Hematopoietic multipotent progenitor cell (in vitro differentiated cells): ENCODE measurements around the gene RABL2A. TPM values are rescaled to one million over a fixed set of nuclear protein-coding genes. Genes with fewer than 3 reads are reported as not detected.
"Not testable (repeated sequence)": the region's sequence is repeated elsewhere in the genome, so short reads cannot be mapped to it uniquely, and the experiment has no call there.

ENCODE experiments used
- DNase-seq, 3 donors: peaks; one replicate each; pipeline ENCODE4 v3.0.0-alpha.2; 2011 to 2015; ENCODE audit warnings: low read depth in 2 of 3, low spot score in 2 of 3
- total RNA-seq: library from RNA; depleted of rRNA; stranded (reverse); fragments of >200 nt; gene quantifications from one replicate; pipeline ENCODE4 v1.2.3, GENCODE V29; 2012

RABL2A gene
- total RNA-seq, 1 donor, result 18.6 TPM

DNA sequence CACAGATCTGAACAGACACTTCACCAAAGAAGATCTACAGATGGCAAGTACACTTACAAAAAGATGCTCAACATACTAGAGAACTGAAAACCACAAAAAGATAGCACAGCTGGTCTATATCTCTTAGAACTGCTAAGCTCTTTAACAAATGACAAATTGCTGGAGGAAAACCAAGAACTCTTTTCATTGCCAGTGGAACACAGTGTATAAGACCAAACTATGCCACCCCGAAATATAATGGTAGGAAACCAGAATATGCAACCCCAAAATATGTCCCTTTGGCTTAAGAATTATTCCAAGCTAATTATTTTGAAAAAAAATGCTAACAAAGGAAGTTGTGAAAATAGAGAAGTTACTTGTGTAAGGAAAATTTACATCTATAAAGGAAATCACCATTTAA is 21.0 kb upstream of the RABL2A start:
- not testable (repeated sequence) for DNase-seq

DNA sequence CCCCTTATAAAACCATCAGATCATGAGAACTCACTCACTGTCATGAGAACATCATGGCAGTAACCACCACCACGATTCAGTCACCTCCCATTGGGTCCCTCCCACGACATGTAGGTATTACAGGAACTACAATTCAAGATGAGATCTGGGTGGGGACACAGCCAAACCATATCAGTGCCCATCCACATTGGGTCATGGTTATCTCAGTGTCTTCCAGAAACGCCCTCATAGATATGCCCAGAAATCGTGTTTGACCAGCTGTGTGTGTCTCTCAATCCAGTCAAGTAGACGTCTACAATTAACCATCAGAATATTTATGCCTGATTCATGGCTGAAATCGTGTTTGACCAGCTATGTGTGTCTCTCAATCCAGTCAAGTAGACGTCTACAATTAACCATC is 17.2 kb upstream of the RABL2A start:
- not testable (repeated sequence) for DNase-seq

DNA sequence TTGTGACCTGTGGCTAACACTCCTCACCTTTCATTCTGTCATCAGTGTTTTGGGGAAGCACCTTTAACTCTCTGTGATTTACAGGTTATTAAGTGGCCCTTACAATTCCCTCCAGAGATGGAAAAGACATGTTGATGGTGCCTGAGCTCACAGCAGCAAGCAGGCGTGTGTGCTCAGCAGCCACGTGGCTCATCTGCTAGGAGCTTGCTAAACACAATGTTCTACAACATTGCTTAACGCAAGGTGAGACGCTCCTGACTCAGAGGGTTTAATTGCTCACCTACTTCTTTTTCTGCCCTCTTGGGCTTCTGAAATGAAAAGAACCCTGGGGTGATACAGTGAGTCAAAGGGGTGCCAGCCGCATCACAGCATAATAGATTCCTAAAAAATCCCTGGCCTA is 6.1 kb upstream of the RABL2A start:
- not testable (repeated sequence) for DNase-seq

DNA sequence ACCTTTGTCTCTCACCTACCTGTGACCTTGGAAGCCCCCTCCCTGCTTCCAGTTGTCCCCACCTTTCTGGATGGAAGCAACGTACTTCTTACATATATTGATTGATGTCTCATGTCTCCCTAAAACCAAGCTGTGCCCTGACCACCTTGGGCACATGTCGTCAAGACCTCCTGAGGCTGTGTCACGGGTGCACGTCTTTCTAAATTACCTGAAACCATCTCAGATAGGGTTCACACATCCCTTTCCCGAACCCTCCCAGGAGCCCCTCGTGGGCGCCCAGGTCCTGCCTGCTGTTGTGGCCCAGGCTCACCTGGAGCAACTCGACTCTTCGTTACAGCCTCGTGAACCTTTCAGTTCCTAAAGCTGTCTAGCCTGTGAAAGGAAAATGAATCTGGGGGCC is 1.2 kb upstream of the RABL2A start:
- not testable (repeated sequence) for DNase-seq

DNA sequence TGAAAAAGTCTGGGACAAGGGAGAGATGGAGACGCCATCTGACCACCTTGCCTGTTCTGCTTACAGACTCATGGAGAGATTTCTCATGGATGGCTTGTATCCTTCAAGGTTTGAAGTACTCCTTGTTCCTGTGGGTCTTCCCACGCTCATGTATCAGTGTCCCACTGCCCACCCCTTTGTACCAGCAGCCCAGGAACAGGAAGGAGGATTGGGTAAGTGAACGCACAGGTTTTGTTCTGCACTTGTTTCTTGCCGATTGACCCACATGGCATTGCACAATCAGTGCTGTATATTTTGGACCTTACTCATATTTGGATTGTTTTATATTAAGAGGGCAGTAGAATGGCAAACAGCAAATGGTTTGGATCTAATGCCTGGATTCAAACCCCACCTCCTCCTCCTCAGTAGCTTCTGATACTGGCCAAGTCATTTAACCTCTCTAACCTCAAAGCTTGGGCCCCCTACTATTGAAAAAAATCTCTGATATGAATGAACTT is 5.8 kb downstream of the RABL2A start:
- not testable (repeated sequence) for DNase-seq

DNA sequence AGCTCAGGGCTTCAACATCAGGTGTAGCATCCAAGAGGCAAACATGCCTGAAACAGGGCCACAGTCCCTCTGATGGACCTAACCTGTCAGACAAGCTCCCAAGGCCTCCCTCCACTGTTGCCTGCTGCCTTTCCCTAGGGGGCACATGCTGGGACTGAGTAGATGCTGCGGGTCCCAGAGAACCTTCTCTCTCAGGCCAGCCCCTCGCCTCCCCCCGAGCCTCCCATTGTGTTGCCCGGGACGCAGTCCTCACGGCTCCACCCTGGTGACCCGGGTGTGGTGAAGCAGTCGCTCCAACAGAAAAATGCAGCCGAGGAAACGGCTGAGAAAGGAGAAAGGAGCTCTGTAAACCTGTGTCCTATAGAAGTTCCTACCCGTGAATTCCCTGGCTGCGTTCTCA is 8.3 kb downstream of the RABL2A start:
- DNase-seq, result not testable (repeated sequence)

DNA sequence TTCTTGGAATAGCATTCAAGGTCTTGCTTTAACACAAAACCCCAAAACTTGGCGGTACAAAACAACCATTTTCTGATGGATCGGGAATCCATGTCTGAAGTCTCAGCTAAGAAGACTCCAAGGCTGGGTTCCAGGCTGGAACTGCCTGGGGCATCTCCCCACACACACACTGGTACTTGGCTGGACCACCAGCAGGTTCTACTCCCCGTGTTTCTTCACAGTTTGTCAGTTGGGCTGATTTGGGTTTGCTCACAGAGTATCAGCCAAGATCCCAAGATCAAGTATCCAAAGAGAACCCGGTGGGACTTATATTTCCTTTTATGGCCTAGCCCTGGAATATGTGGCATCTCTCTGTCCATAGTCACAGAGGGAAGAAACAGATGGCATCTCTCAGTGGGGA is 9.2 kb downstream of the RABL2A start:
- DNase-seq, result not testable (repeated sequence)

DNA sequence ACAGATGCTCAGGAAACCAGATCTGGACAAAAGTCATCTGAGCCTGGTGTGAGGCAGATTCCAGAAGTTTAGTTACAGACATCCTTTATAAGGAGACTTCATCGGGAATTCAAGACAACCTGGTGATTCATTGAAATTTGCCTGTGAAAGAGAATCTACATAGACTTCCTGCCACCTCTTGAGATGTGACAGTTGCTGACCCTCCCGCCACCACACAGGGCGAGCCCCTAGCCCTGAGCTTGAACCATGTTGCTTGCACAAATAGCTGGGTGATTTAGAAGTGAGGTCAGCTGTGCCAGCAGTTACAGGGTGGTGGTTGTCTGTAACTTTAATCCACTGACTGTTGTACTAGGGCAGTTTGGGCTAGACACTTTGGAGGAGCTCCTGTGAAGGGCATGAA is 11.0 kb downstream of the RABL2A start:
- DNase-seq, result not testable (repeated sequence)

DNA sequence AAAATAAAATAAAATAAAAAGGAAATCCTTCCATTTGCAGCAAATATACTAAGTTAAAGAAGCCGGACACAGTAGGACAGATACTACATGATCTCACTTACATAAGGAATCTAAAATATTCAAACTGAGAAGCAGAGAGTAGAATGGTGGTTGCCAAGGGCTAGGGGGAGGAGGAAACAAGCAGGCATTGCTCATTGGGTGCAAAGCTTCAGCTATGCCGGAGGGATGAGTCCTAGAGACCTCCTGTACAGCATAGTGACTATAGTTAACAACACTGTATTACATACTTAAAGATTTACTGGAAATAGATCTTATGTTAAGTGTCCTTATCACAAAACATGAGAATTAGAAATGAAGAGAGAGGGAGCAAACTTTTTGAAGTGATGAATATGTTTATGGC is 19.2 kb downstream of the RABL2A start:
- not testable (repeated sequence) for DNase-seq

DNA sequence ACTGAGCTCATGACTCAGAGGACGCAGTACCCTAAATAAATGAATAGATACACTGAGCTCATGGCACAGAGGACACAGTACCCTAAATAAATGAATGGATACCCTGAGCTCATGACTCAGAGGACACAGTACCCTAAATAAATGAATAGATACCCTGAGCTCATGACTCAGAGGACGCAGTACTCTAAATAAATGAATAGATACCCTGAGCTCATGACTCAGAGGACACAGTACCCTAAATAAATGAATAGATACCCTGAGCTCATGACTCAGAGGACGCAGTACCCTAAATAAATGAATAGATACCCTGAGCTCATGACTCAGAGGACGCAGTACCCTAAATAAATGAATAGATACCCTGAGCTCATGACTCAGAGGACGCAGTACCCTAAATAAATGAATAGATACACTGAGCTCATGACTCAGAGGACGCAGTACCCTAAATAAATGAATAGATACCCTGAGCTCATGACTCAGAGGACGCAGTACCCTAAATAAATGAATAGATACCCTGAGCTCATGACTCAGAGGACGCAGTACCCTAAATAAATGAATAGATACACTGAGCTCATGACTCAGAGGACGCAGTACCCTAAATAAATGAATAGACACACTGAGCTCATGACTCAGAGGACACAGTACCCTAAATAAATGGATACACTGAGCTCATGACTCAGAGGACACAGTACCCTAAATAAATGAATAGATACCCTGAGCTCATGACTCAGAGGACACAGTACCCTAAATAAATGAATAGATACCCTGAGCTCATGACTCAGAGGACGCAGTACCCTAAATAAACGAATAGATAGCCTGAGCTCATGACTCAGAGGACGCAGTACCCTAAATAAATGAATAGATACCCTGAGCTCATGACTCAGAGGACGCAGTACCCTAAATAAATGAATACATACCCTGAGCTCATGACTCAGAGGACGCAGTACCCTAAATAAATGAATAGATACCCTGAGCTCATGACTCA is 24.1 kb downstream of the RABL2A start:
- DNase-seq, result not testable (repeated sequence)

DNA sequence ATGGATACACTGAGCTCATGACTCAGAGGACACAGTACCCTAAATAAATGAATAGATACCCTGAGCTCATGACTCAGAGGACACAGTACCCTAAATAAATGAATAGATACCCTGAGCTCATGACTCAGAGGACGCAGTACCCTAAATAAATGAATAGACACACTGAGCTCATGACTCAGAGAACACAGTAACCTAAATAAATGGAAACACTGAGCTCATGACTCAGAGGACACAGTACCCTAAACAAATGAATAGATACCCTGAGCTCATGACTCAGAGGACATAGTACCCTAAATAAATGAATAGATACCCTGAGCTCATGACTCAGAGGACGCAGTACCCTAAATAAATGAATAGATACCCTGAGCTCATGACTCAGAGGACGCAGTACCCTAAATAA is 25.5 kb downstream of the RABL2A start:
- DNase-seq, result not testable (repeated sequence)

DNA sequence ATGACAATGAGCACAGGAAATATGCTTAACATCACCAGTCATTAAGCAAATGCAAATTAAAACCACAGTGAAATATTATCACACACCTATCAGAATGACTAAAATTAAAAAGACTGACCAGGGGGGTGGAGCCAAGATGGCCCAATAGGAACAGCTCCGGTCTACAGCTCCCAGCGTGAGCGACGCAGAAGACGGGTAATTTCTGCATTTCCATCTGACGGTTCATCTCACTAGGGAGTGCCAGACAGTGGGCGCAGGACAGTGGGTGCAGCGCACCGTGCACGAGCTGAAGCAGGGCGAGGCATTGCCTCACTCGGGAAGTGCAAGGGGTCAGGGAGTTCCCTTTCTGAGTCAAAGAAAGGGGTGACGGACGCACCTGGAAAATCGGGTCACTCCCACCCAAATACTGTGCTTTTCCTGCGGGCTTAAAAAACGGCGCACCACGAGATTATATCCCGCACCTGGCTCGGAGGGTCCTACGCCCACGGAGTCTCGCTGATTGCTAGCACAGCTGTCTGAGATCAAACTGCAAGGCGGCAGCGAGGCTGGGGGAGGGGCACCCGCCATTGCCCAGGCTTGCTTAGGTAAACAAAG is 29.1 kb downstream of the RABL2A start:
- DNase-seq, result not testable (repeated sequence)

DNA sequence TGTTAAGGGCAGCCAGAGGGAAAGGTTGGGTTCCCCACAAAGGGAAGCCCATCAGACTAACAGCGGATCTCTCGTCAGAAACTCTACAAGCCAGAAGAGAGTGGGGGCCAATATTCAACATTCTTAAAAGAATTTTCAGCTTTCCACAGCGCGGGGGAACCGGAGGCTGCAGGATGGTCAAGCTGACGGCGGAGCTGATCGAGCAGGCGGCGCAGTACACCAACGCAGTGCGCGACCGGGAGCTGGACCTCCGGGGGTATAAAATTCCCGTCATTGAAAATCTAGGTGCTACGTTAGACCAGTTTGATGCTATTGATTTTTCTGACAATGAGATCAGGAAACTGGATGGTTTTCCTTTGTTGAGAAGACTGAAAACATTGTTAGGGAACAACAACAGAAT is 30.7 kb downstream of the RABL2A start:
- DNase-seq, result not testable (repeated sequence)

DNA sequence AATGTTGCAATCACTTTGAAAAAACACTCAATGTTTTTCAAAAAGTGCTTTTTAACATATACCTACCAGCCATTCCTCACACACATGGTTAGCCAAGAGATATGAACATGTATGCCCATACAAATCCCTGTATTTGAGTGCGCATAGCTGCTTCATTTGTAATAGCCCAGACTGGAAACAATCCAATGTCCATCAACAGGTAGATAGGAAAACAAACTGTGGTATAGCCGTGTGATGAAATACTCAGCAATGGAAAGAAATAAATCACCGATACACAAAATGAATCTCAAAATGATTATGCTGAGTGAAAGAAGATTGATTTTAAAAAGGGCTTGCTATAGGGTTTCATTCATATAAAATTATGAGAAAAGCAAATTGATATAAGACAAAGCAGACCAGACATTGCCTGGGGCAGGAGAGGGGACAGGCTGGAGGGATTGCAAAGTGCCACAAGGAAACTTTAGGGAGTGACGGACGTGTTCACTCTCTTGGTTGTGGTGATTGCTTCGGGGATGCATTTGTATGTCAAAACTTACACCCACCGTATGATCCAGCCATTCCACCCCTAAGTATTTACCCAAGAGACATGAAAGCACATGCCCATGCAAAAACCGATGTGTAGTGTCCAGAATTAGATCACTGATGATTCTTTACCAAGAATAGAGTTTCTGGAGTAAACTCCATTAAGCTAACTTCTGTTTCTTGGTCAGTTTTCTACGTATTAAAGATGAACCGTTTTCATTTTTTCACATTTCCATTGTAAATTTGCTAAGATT is 36.4 kb downstream of the RABL2A start:
- not testable (repeated sequence) for DNase-seq

DNA sequence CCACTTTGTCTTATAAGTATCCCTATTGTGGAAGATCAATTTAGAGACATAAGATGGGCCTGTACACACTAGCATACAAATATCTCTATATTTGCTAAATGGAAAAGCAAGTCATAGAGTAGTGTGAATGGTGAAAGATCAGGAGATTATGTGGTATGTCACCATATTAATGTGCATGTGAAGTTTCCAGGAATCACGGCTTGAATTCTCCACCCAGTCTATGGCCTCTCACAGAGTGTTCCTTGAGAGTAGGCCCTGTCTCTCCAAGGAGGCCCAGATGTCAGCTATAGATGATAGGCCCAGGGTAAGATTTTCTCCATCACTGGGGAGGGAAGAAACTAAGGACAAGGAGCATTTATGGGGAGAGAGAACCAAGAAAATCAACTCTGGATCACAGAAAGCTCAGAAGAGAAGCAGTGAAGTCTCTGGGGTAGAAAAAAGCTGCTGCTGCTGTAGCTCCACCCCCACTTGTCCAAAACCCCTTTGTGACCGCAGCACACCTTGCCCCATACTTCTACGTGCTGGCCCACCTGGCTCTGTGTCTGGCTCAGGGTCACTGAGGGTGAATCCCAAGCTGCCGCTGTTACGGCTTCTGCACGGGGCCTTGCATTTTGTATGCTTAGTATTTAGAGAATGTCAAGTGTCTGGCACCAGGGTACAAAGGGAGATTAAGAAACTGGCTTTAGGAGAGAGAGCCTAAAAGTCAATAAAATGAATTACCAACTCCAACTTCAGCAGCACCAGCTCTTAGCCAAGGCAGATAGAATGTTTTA is 37.9 kb downstream of the RABL2A start:
- DNase-seq, result not testable (repeated sequence)

DNA sequence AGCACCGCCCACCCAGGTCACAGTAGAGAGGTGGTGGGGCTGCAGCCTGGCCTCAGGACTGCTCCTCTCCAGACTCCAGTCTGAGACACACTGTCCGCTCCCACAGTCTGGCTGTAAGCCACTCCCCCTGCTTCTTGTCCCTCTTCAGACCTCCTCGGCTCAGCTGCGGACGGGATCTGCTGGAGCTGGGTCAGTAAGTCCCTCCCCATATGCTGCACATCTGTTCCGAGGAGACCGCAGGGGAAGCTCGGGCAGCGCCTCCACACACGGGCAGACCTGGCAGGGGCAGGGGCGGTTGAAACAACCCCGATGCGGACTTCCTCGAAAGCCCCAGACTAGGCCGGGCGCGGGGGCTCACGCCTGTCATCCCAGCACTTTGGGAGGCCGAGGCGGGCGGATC is 41.9 kb downstream of the RABL2A start:
- DNase-seq, result not testable (repeated sequence)

DNA sequence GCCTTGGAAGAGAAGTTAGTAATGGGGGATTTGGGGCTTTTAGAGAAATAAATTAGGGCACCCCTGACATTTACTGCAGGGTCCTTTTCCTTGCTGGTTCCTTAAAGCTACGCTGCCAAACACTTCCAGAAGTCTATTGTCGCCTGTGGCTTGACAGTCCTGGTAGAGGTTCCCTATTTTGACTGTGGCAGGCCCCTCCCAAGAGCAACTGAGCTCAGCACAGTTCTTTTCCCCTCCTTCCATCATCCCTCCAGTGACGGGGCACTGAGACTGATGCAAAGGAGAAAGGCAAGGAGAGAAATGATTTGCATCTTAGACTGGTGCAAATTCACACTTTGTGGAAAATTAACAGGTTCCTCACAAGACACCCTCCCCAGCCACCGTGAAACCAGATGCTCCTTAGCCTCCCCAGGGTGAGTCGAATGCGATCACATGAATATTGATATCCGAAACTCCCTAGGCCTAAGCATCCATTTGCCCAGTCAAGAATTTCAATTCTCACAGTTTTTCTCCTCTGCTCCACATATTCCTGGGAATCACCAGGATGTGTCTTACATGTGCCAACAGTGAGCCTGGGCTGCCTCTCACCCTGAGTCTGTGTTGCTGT is 45.4 kb downstream of the RABL2A start:
- DNase-seq, result peak in 1 of 3 donors; percentile 22

DNA sequence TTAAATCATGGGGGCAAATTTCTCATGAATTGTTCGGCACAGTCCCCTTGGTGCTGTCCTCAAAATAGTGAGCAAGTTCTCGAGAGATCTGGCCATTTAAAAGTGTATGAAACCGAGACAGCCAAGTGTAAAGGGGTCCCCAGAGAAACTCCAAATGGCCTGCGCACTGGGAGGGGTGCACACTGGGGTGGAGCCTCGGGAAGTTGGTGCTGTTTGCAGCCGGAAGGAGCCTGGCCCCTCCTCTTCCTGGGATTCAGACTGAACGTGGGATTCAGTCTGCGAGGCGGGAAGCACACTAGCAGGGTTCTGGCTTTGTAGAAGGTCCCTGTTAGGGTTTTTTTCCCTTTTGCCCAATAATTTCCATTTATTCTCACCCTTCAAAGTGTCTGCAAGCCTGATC is 48.8 kb downstream of the RABL2A start:
- no peak for DNase-seq

DNA sequence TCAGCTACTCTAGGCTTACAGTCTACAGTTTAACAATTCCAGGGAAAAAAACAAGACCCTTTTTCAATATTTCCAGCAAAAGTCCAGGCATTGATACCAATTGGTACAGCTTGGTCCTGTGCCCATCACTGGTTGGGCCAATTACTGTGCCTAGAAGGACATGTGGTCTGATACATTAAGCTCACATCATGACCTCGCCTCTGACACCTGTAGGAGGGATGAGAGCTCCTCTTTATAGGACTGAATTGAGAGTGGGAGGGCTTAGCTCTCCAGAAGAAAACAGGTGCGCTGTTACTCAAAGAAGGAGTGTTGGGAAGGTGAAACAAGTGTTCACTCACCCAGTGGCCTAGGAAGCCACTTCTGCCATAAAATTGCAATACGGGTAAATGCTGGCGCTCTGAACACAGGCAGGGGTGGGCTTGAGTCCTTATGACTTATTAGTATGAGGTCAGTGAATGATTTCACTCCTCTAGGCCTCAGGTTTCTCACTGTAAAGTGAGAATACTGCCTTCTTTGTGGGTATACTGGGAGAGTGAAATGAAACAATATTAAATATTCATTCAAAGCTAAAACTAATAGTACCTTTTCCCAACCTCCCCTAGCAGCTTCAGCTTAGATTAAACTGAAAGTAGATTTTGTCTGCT is 49.7 kb downstream of the RABL2A start:
- no peak for DNase-seq
